Activated CD8-positive, alpha-beta T cell treated with anti-CD3 and anti-CD28 coated beads for 36 hours (primary cell): ENCODE measurements around the gene PRMT9. TPM values are rescaled to one million over a fixed set of nuclear protein-coding genes. Genes with fewer than 3 reads are reported as not detected.

Experiments used
- ATAC-seq: fragments of 200-7000 bp; cut with Tn5 transposase; one replicate; pipeline ENCODE4 v1.10.0; 2021; ENCODE audit warnings: mild to moderate bottlenecking, moderate library complexity
- CTCF ChIA-PET: fragments of 350-600 bp; sonication (Branson Sonifier 250); formaldehyde crosslinking; loops from one replicate; lab custom pipeline; 2021; ENCODE audit warnings: antibody characterized with exemption; lab: Charles Lee
- POLR2A ChIA-PET: fragments of 350-600 bp; sonication (Branson Sonifier 250); formaldehyde crosslinking; loops from one replicate; lab custom pipeline; 2021; ENCODE audit warnings: antibody characterized with exemption; lab: Charles Lee
- DNase-seq: peaks from one replicate; pipeline ENCODE4 v3.0.0-alpha.2; 2020
- H3K27ac Mint-ChIP-seq: one replicate; pipeline ENCODE4 v1.8.0; 2021; ENCODE audit warnings: mild to moderate bottlenecking, mixed read lengths
- H3K27me3 Mint-ChIP-seq: one replicate; pipeline ENCODE4 v1.8.0; 2021; ENCODE audit warnings: mixed read lengths
- H3K36me3 Mint-ChIP-seq: one replicate; pipeline ENCODE4 v1.8.0; 2021; ENCODE audit warnings: low read depth, mixed read lengths
- H3K4me1 Mint-ChIP-seq: one replicate; pipeline ENCODE4 v1.8.0; 2021; ENCODE audit warnings: low read depth, mixed read lengths
- H3K4me3 Mint-ChIP-seq: one replicate; pipeline ENCODE4 v1.8.0; 2021; ENCODE audit warnings: mild to moderate bottlenecking, moderate library complexity, mixed read lengths
- H3K9me3 Mint-ChIP-seq: one replicate; pipeline ENCODE4 v1.8.0; 2021; ENCODE audit warnings: mixed read lengths
- CTCF ChIP-seq: fragments of 200-600 bp; IDR thresholded peaks from one replicate; pipeline ENCODE4 v1.8.0; 2022; ENCODE audit warnings: antibody characterized with exemption, mild to moderate bottlenecking
- intact Hi-C: fragments of 100-400 bp; cut with micrococcal nuclease; formaldehyde crosslinking; loops from one replicate; pipeline ENCODE4 v1.10.0; 2022
- total RNA-seq, 2 experiments: library from RNA; stranded (reverse); gene quantifications; one replicate each; pipeline ENCODE4 v1.2.3, GENCODE V29; 2021

Gene PRMT9
- total RNA-seq, 2 experiments from 2014 or later, result 7.4 to 8.8 TPM

DNA sequence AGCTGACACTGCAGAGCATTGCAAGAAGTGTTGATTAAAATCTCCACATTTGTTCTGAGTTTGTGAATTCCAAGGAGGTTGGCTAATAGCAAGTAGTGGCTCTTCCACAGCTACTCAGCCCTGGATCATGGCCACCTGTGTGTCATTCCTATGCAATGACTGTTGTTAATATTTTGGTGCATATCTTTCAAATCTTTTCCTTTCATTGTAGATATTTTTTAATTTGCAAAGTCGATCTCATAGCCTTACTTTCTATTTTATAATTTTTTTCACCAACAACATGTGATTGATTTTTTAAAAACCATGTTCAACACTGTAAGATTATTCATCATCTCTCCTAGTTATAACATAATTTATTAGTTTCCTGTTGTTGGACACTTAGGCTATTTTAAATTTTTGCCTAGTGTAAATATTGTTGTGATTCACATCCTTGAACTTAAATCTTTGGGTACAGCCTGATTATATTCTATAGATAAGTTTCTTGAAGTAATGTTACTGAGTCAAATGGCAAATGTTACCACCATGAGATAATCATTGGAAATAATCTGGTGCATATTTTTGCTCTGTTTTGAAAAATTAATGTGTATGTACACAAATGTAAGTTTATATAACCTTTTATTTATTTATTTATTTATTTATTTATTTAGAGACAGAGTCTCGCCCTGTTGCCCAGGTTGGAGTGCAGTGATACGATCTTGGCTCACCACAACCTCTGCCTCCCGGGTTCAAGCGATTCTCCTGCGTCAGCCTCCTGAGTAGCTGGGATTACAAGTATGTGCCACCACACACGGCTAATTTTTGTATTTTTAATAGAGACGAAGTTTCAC, 30.8 kb upstream of the PRMT9 start:
- Mint-ChIP-seq H3K4me3 (no peak overlapping the region), H3K36me3 (no peaks in the 10 kb centered on the region), H3K4me1 (peaks cover 5% of the 10 kb centered on the region), H3K9me3 (no peaks in the 10 kb centered on the region), H3K27me3 (peaks cover 2% of the 10 kb centered on the region), H3K27ac (no peak overlapping the region)
- ChIA-PET POLR2A (no interaction called here), CTCF (interaction anchor here (0.5 to 4.1 kb wide), 2 partner anchors 151 to 1653 kb away, joined by 4 to 50 read pairs; no protein-coding TSS in a partner anchor)
- ATAC-seq (no peak), DNase-seq (no peak)
- intact Hi-C loops, result no loop called here
- TF ChIP-seq CTCF, result no peak

DNA sequence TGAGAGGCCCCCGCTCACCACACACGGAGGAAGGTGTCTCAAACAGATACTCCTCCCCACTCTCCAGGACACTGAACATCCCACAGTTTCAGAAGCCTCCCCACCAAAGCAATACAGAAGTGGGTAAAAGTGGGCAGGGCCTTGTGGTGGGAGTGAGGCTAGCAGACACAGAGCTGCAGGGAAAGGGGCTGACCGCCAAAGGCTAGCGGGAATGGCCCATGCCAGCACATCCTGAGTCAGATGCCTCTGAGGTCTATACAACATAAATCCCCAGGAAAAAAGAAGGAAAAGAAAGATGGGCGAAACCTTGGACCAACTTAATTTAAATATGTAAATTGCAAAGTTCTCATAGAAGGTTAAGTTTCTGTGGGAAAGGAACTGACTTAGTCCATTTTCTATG, 26.0 kb upstream of the PRMT9 start:
- Mint-ChIP-seq H3K36me3 (no peaks in the 10 kb centered on the region), H3K4me3 (no peak overlapping the region), H3K27me3 (peaks cover 1% of the 10 kb centered on the region), H3K27ac (no peak overlapping the region), H3K4me1 (peaks cover 3% of the 10 kb centered on the region), H3K9me3 (no peaks in the 10 kb centered on the region)
- ChIA-PET CTCF (interaction anchor here (1.5 to 12.1 kb wide), 6 partner anchors 11 to 170 kb away, joined by 3 to 180 read pairs (median 6); no protein-coding TSS in a partner anchor), POLR2A (no interaction called here)
- DNase-seq (no peak), ATAC-seq (no peak)
- TF ChIP-seq CTCF, result no peak
- intact Hi-C loops, result no loop called here

DNA sequence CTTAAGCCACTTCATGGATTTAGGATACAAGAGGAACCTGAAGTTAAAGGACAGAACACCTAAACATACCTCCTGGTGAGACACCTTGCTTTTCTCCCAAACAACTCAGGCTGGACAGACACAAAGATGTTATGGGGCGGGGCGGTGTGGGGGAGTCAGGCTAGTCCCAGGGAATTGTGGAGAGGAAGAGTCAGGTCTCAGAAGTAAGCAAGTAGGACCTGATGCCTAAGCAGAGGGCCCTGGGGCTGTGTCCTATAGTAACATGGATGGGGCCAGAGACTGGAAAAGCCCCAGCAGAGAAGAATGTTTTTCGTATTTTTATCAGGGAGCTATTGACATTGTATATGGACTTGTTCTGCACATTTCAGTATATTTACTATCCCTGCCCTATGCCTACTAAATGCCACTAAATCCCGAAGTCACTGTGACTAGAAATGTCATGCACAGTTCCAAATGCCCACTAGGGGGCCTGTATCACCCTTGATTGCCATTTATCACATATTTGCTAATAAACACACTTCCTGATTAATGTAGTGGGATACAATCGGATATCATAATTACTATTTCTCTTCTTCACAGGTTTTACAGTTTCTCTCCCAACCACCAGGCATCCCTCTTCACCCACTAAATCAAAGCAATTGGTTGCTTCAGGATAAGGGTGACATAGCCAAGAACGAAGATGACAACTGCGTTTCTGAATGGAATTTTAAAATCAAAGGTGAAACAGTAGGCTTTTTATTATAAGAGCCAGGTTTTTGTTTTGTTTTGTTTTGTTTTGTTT, 24.1 kb upstream of the PRMT9 start:
- ATAC-seq (peak; percentile 77), DNase-seq (peak; percentile 72)
- Mint-ChIP-seq H3K36me3 (no peaks in the 10 kb centered on the region), H3K27me3 (peaks cover 1% of the 10 kb centered on the region), H3K4me3 (no peak overlapping the region), H3K9me3 (no peaks in the 10 kb centered on the region), H3K27ac (no peak overlapping the region), H3K4me1 (peaks cover 3% of the 10 kb centered on the region)
- peak; percentile 96 for TF ChIP-seq CTCF
- ChIA-PET CTCF (interaction anchor here (0.6 to 12.1 kb wide), 33 partner anchors 10 to 664 kb away, joined by 3 to 180 read pairs (median 4); partner anchors contain the start of genes ARHGAP10, PRMT9 and TMEM184C), POLR2A (no interaction called here)
- intact Hi-C loops, result loop anchor here (1.0 kb wide), 1 partner anchor 158 kb away; no protein-coding TSS in a partner anchor

DNA sequence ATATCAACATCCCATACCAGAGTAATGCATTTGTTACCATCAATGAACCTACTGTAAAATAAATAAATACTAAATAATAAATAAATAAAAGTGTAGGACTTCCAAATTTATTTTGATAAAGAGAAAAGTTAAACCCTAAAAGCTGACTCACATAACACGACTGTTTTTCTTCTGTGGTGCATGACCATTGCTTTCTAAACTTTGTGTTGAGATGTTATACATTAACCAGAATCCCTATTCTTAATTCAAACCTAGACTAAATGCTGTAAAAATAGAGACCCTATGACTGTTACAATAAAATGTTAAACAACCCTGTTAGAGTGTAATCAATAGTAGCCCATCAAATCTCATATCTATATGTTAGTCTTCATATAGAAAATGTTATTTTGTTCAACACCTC, 20.9 kb upstream of the PRMT9 start:
- no peak for TF ChIP-seq CTCF
- Mint-ChIP-seq H3K36me3 (no peaks in the 10 kb centered on the region), H3K27ac (no peak overlapping the region), H3K9me3 (no peaks in the 10 kb centered on the region), H3K4me3 (no peak overlapping the region), H3K27me3 (peaks cover 3% of the 10 kb centered on the region), H3K4me1 (peaks cover 3% of the 10 kb centered on the region)
- intact Hi-C loops, result no loop called here
- ATAC-seq (no peak), DNase-seq (no peak)
- ChIA-PET POLR2A (no interaction called here), CTCF (interaction anchor here (12.1 kb wide), 1 partner anchor 161 kb away, joined by 180 read pairs; no protein-coding TSS in a partner anchor)
